Hepatocyte (in vitro differentiated cells): ENCODE measurements around the gene EMILIN1.

ENCODE experiments used
- EZH2phosphoT487 ChIP-seq: fragments of 200-600 bp; sonication (generic); IDR thresholded peaks from one replicate; pipeline ENCODE4 v1.6.1; 2018; ENCODE audit warnings: antibody characterized with exemption, mild to moderate bottlenecking, low read depth, moderate library complexity; ENCODE audit not compliant: unreplicated experiment, severe bottlenecking
- TF ChIP-seq, protein P1 (sequence below): fragments of 200-600 bp; sonication (generic); IDR thresholded peaks from 2 replicates; pipeline ENCODE4 v1.5.1; 2016; ENCODE audit warnings: antibody characterized with exemption, mild to moderate bottlenecking; ENCODE audit not compliant: poor library complexity

DNA sequence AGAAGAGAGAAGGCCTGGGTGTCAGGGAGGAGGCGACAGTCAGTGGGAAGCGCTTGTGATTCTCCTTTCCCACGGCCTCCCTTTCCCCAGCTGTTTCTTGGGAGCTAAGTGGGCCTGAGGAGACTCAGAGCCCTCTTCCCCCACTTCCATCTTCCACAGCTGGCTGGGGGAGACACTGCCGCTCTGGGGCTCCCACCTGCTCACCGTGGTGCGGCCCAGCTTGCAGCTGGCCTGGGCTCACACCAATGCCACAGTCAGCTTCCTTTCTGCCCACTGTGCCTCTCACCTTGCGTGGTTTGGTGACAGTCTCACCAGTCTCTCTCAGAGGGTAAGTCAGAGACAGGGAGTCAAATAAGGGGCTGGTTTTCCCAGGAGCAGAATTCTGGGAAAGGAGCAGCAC, 38.5 kb upstream of the EMILIN1 start:
- TF ChIP-seq EZH2phosphoT487: no peak
- TF ChIP-seq, protein P1, sequence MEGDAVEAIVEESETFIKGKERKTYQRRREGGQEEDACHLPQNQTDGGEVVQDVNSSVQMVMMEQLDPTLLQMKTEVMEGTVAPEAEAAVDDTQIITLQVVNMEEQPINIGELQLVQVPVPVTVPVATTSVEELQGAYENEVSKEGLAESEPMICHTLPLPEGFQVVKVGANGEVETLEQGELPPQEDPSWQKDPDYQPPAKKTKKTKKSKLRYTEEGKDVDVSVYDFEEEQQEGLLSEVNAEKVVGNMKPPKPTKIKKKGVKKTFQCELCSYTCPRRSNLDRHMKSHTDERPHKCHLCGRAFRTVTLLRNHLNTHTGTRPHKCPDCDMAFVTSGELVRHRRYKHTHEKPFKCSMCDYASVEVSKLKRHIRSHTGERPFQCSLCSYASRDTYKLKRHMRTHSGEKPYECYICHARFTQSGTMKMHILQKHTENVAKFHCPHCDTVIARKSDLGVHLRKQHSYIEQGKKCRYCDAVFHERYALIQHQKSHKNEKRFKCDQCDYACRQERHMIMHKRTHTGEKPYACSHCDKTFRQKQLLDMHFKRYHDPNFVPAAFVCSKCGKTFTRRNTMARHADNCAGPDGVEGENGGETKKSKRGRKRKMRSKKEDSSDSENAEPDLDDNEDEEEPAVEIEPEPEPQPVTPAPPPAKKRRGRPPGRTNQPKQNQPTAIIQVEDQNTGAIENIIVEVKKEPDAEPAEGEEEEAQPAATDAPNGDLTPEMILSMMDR: no peak
